Measurements from ENCODE around the gene SLC4A3. TPM values are rescaled to one million over a fixed set of nuclear protein-coding genes. Genes with fewer than 3 reads are reported as not detected.

Gene SLC4A3
- total and polyA plus RNA-seq, 2 of the 8 experiments (the other 6 are each of a cell fraction or from before 2014, with no cell fraction given) = 4.8 to 7.4 TPM

GRCh38 chr2:219665926-219666325 is 38.5 kb downstream of the SLC4A3 start:
- Histone ChIP-seq H4K20me1 (replicated peaks in 1 of 2; ENCODE audit: control insufficient read depth in 1 of 2, insufficient read depth in 2 of 2, low read length in 2 of 2) (no peaks in the 10 kb centered on the region), H3K23ac (ENCODE audit: insufficient read length) (no peak overlapping the region), H2BK5ac (ENCODE audit: low read depth, low read length) (no peak overlapping the region), H3K27ac (ENCODE audit: low read depth, low read length) (no peak overlapping the region), H2BK20ac (ENCODE audit: low read length) (no peak overlapping the region), H4K8ac (ENCODE audit: extremely low read depth, insufficient read depth, low read length) (no peak overlapping the region), H2BK120ac (replicated peaks; ENCODE audit: low read depth, low read length) (no peak overlapping the region), H3K4me1 (replicated peaks in 1 of 4; ENCODE audit: control insufficient read depth in 3 of 4, insufficient read depth in 4 of 4, low read length in 3 of 4) (peaks cover 0 to 3% (median 1%) of the 10 kb centered on the region in 4 experiments; a peak in 2 of 7 replicates), H4K91ac (replicated peaks; ENCODE audit: insufficient read length, low read length) (no peak overlapping the region), H3K4me2 (ENCODE audit: insufficient read depth in 1 of 2, low read depth in 2 of 2, low read length in 2 of 2) (no peak overlapping the region), H3K79me2 (ENCODE audit: control insufficient read depth in 1 of 2, insufficient read depth in 2 of 2, low read length in 2 of 2) (no peaks in the 10 kb centered on the region), H3K36me3 (ENCODE audit: control insufficient read depth in 2 of 4, insufficient read depth in 4 of 4, low read length in 3 of 4) (no peaks in the 10 kb centered on the region), H3K4me3 (ENCODE audit: extremely low read depth in 1 of 4, insufficient read depth in 2 of 4, low read depth in 3 of 4, low read length in 4 of 4) (no peak overlapping the region), H3K56ac (replicated peaks; ENCODE audit: insufficient read length, low read depth, low read length) (no peak overlapping the region), H3K23me2 (ENCODE audit: low read depth, low read length) (peaks cover 1% of the 10 kb centered on the region; the same call in 1 of the 2 replicates), H3K79me1 (ENCODE audit: low read depth, low read length) (no peaks in the 10 kb centered on the region), H2AFZ (ENCODE audit: low read length) (no peak overlapping the region), H3K9ac (replicated peaks in 1 of 4; ENCODE audit: extremely low read depth in 1 of 4, low read depth in 3 of 4, low read length in 3 of 4) (no peak overlapping the region), H2AK5ac (ENCODE audit: low read depth, low read length) (no peak overlapping the region), H3K27me3 (replicated peaks in 1 of 4; ENCODE audit: control insufficient read depth in 3 of 4, extremely low read depth in 1 of 4, insufficient read depth in 3 of 4, low read length in 3 of 4) (no peaks in the 10 kb centered on the region), H3K18ac (ENCODE audit: extremely low read depth, low read length) (no peak overlapping the region), H2BK12ac (ENCODE audit: low read depth, low read length) (no peak overlapping the region), H3K4ac (replicated peaks; ENCODE audit: insufficient read length, low read depth, low read length) (no peak overlapping the region), H2BK15ac (ENCODE audit: low read length) (no peak overlapping the region), H3K9me3 (ENCODE audit: insufficient read depth in 2 of 2, low read depth in 1 of 2, low read length in 1 of 2) (peaks cover 8 to 9% of the 10 kb centered on the region in 2 experiments; a peak in 2 of 4 replicates), H3K14ac (ENCODE audit: insufficient read length) (no peak overlapping the region), H4K5ac (ENCODE audit: insufficient read length, low read depth, low read length) (no peak overlapping the region)
- 87% methylated on average over 6 of the region's 6 CpGs; no CpG with 5 or more reads in 1 of the 2 experiments for WGBS, 2 experiments (ENCODE audit: extremely low coverage in 1 of 2, insufficient coverage in 1 of 2, insufficient read length in 1 of 2, insufficient replicate concordance in 2 of 2, low coverage in 1 of 2, low lambda C conversion rate in 2 of 2, missing lambda C conversion rate in 1 of 2)
- TF ChIP-seq SAP30 (IDR thresholded peaks at IDR 0.05; ENCODE audit: insufficient read depth, insufficient replicate concordance, low read length) (no peak), KDM1A (IDR thresholded peaks at IDR 0.05; ENCODE audit: borderline replicate concordance, low read length) (no peak), SIRT6 (IDR thresholded peaks at IDR 0.05; ENCODE audit: low read length) (no peak), TBP (IDR thresholded peaks at IDR 0.05; ENCODE audit: low read depth, low read length) (no peak)
- CTCF ChIA-PET (ENCODE audit: partially characterized antibody) = interaction anchor here (0.8 to 8.0 kb wide), 7 partner anchors 14 to 95 kb away, joined by 3 to 49 read pairs (median 4); partner anchors contain the start of gene OBSL1
- FAIRE-seq (no peak), DNase-seq (ENCODE audit: low read depth in 1 of 2, low spot score in 2 of 2) (no peak)
- POLR2A ChIA-PET (ENCODE audit: partially characterized antibody) = interaction anchor here (1.2 kb wide), 1 partner anchor 19 kb away, joined by 3 read pairs; no protein-coding TSS in a partner anchor
